Left cardiac atrium (tissue), 4 donors: ENCODE results near the gene NIPA2. TPM values are rescaled to one million over a fixed set of nuclear protein-coding genes. Genes with fewer than 3 reads are reported as not detected.

Experiments used
- ATAC-seq, 2 donors: fragments of 200-7000 bp; cut with Tn5 transposase; one replicate each; pipeline ENCODE4 v1.9.1; 2020; ENCODE audit warnings: mild to moderate bottlenecking in 2 of 2, moderate library complexity in 2 of 2
- DNase-seq: peaks from one replicate; pipeline ENCODE4 v3.0.0-alpha.2; 2020
- intact Hi-C, 2 donors: fragments of 100-400 bp; cut with DNase I; formaldehyde crosslinking; loops; one replicate each; pipeline versions ENCODE4 v1.14.1 to v1.15.1; 2022 to 2023
- total RNA-seq, 2 donors: library from RNA; stranded (reverse); fragmentation: NEBNext Ultra II Directional; extraction: Animal tissue kit (Norgen Biotek cat#: 25700); gene quantifications; one replicate each; pipeline ENCODE4 v1.2.1, GENCODE V29; 2021
- donor health status: DM: no; HTN: yes; CAD: no.
- donor health status: DM: no; HTN: yes; CAD: no; lungs with severe emphysema.
- donor health status: DM: yes; HTN: yes; CAD: no.
- donor health status: Dilated cardiomyopathy.

NIPA2 gene
- total RNA-seq, 2 donors from 2014 or later = 23.7 to 35.6 TPM

GRCh38 chr15:22889146-22889818 is 50.8 kb downstream of the NIPA2 start:
- no peak for DNase-seq
- no peak for ATAC-seq
- intact Hi-C loops = loop anchor here in 1 of 2 donors (10.0 kb wide), 1 partner anchor 56 kb away; no protein-coding TSS in a partner anchor

DNA sequence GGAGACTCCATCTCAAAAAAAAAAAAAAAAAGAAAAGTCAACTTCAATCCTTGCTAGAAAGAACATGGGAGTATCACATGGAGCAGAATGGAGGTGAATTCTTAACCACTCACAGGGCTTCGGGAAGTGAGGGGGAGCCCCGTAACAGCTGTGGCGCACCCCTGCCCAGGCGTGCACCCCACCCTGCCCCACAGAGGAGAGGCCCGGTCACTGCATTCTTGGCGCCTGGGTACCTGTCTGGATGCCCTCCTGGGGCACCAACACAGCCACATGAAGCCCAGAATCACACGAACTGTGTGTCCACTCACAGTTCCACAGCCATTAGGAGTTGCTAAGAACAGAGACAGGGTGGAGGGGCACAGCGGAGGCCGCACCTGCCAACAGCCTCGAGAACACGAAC is 51.8 kb downstream of the NIPA2 start:
- ATAC-seq (no peak), DNase-seq (no peak)
- intact Hi-C loops = no loop called here

GRCh38 chr15:22891426-22892210 is 53.2 kb downstream of the NIPA2 start:
- ATAC-seq = peak in 1 of 2 donors; percentile 10
- intact Hi-C loops = no loop called here
- no peak for DNase-seq

GRCh38 chr15:22892333-22892732 is 53.9 kb downstream of the NIPA2 start:
- intact Hi-C loops = no loop called here
- DNase-seq (no peak), ATAC-seq (no peak)

DNA sequence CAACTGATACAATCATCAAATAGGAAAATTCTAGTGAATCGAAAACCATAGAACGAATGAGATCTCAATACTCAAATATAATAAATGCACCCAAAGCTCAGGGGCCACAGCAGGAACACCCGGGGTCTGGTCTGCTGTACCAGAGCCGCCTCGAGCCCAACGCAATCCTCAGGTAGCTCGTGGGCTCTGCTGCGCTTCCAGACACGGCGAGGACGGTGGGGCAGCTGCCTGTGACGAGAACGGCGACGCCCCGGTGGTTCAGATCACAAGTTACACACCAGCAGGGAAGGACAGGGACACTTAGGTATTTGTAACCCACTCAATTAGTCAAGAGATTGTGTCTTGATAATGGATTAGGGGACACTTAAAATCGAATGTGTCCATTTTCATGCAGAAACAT is 54.6 kb downstream of the NIPA2 start:
- no peak for ATAC-seq
- no peak for DNase-seq
- intact Hi-C loops = no loop called here

- ATAC-seq (no peak), DNase-seq (no peak)
- intact Hi-C loops = no loop called here
Observed at GRCh38 chr15:22893881-22894280, 55.4 kb downstream of the NIPA2 start.

GRCh38 chr15:22895465-22896190 is 57.2 kb downstream of the NIPA2 start:
- intact Hi-C loops = no loop called here
- ATAC-seq = no peak
- DNase-seq = no peak

GRCh38 chr15:22902046-22902445 is 63.6 kb downstream of the NIPA2 start:
- ATAC-seq = peak in 1 of 2 donors; percentile 12
- DNase-seq = no peak
- intact Hi-C loops = loop anchor here in 1 of 2 donors (10.0 kb wide), 1 partner anchor 57 kb away; no protein-coding TSS in a partner anchor

- intact Hi-C loops = loop anchor here in 1 of 2 donors (10.0 kb wide), 1 partner anchor 58 kb away; no protein-coding TSS in a partner anchor
Observed at GRCh38 chr15:22902578-22902977, 64.1 kb downstream of the NIPA2 start.

DNA sequence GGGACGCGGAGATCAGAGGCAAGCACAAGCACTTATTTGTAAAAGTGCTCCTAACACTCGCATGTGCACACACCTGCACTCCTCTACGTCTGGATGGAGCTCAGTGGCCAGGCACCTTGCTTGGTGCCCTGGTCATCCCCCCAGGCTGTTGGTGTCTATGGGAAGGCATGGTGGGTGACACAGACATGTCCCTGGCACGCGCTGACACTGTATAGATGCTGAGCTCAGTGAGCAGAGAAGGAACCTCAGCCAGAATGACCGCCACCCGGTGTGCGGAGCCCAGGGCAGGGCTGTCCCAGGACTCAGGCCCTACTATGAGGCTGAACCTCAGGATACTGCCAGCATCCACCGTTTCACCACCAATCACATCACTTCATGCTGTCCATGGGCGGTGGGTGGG is 64.5 kb downstream of the NIPA2 start:
- ATAC-seq = no peak
- intact Hi-C loops = loop anchor here in 1 of 2 donors (10.0 kb wide), 1 partner anchor 58 kb away; no protein-coding TSS in a partner anchor
- DNase-seq = no peak

More at GRCh38 chr15:22902578-22902977, 64.1 kb downstream of the NIPA2 start:
- no peak for DNase-seq
- ATAC-seq = peak in 1 of 2 donors; percentile 7

DNA sequence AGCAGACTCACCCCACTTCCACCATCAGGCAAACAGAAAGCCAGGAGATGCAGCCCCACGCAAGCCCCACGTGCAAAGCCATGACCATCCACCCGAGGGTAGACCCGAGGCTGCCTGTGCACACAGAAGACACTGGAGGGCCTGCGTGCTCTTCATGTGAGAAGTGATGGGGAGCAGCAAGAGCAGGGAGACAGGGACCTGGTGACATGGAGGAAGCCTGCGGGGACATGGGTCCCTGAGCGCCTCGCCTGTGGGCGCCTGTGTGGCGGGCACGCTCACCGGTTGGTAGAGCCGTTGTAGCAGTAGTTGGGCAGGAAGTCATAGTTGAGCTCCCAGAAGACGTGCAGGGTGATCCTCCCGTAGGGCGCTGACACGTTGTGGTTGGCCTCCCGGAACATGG is 65.0 kb downstream of the NIPA2 start:
- ATAC-seq = no peak
- intact Hi-C loops = loop anchor here in 1 of 2 donors (10.0 kb wide), 1 partner anchor 59 kb away; no protein-coding TSS in a partner anchor
- no peak for DNase-seq

DNA sequence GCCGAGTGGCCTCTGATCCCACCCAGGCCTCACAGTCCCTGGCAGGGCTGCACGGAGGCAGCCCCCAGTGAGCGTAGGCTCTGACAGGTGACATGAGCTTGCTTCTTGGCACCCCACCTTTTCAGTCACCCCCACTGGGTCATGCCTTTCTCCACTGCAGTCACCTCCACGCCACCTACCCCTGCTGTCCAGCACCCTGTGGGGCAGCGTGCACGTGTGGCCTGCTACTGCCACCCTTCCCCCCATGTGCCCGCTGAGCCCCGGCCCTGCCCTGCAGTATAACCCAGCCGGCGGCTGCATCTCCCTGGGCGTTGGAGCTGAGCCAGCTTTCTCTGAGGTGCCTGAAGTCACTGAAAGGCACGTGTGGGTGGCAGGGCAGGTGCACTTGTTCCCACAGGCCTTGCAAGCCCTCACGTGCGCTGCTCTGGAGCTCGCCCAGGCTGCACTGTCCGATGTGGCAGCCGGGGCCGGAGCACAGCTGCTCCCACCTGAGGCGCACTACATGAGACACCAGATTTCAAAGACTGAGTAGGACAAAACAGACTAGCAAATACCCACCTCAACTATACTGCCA is 65.6 kb downstream of the NIPA2 start:
- intact Hi-C loops = loop anchor here in 1 of 2 donors (10.0 kb wide), 1 partner anchor 59 kb away; no protein-coding TSS in a partner anchor
- ATAC-seq = no peak
- no peak for DNase-seq

DNA sequence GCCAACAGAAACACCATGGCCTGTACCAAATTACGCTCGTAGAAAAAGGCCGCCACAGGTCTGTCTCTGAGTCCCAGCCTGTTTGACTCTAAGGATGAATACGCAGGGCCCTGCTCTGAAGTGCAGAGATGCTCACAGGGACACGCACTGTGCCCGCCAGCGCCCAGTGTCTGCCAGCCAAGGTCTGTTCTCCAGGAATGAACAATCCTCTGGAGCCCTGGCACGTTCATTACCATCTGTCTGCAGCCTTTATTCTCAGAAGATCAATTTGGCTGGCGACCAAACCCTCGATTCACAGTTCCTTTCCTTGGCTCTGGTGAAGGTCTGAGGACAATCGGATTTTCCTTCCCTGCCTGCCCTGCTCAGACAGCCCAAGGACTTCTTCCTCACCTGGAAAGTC is 66.3 kb downstream of the NIPA2 start:
- peak in 1 of 2 donors; percentile 58 for ATAC-seq
- intact Hi-C loops = loop anchor here in 1 of 2 donors (10.0 kb wide), 1 partner anchor 60 kb away; no protein-coding TSS in a partner anchor
- DNase-seq = no peak

GRCh38 chr15:22907161-22907950 is 68.9 kb downstream of the NIPA2 start:
- DNase-seq (no peak), ATAC-seq (no peak)
- intact Hi-C loops = loop anchor here in 1 of 2 donors (10.0 kb wide), 1 partner anchor 63 kb away; no protein-coding TSS in a partner anchor

- DNase-seq (no peak), ATAC-seq (no peak)
- intact Hi-C loops = loop anchor here in 1 of 2 donors (10.0 kb wide), 1 partner anchor 64 kb away; no protein-coding TSS in a partner anchor
Observed at GRCh38 chr15:22908830-22909229, 70.4 kb downstream of the NIPA2 start.

GRCh38 chr15:22911306-22911705 is 72.8 kb downstream of the NIPA2 start:
- intact Hi-C loops = no loop called here
- DNase-seq (no peak), ATAC-seq (no peak)

DNA sequence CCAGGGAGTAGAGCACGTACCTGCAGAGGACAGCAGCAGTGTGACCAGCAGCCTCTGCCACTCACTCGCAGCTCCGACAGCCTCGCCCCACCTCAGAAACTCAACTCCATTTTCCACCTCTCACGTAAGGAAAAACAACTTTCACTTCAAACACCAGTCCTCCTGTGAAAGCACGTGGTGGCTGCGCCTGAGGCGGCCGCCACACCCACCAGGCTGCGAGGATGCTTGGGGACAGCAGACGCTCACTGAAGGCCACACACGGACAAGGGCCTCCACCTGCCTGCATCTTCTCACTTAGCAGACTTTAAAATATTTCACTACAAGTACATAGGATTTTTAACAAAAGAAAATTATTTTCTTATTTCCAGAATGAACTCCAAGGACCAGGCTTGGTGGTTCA is 73.8 kb downstream of the NIPA2 start:
- DNase-seq (no peak), ATAC-seq (no peak)
- intact Hi-C loops = no loop called here
